MM.1S (cell line): ENCODE data around the gene MOAP1.

Source experiments
- EZH2 ChIP-seq: fragments of 300-600 bp; sonication (generic); optimal IDR thresholded peaks from 2 replicates; pipeline ENCODE3; 2017; ENCODE audit warnings: low read depth, mild to moderate bottlenecking, antibody characterized with exemption, low read length, mixed read lengths
- TF ChIP-seq, protein P1 (sequence below): fragments of 300-600 bp; sonication (generic); IDR thresholded peaks from 2 replicates; pipeline ENCODE4 v1.5.1; 2016; ENCODE audit warnings: antibody characterized with exemption, low read length, mixed read lengths

DNA sequence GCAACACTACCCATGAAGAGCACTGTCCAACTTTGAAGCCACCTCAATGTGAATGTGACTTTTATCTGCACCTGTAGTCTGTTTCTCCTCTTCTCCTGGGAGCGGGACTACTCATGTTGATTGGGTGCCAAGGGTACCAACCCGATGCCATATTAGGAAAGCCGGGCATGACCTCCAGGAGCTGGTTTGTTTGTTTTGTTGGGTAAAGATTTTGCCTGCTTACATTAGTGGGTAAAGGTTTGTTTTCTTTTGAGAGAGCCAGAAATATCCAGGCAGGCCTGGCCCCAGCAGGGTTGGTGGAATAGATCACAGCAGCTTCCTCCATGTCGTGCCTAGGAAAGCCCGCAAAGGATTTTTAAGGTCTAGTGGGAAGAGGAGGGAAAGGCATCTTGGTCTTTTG lies 49.3 kb downstream of the MOAP1 start:
- TF ChIP-seq, protein P1, sequence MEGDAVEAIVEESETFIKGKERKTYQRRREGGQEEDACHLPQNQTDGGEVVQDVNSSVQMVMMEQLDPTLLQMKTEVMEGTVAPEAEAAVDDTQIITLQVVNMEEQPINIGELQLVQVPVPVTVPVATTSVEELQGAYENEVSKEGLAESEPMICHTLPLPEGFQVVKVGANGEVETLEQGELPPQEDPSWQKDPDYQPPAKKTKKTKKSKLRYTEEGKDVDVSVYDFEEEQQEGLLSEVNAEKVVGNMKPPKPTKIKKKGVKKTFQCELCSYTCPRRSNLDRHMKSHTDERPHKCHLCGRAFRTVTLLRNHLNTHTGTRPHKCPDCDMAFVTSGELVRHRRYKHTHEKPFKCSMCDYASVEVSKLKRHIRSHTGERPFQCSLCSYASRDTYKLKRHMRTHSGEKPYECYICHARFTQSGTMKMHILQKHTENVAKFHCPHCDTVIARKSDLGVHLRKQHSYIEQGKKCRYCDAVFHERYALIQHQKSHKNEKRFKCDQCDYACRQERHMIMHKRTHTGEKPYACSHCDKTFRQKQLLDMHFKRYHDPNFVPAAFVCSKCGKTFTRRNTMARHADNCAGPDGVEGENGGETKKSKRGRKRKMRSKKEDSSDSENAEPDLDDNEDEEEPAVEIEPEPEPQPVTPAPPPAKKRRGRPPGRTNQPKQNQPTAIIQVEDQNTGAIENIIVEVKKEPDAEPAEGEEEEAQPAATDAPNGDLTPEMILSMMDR: no peak
- no peak for TF ChIP-seq EZH2
